Astrocyte of the hippocampus (primary cell): ENCODE data around the gene KIRREL3.
A peak's percentile ranks its signal among the peaks of the same experiment; 100 is the strongest.

Experiments used
- DNase-seq: peaks from one replicate; pipeline ENCODE4 v3.0.0; 2011; ENCODE audit warnings: low read depth, low spot score

The KIRREL3 gene

DNA sequence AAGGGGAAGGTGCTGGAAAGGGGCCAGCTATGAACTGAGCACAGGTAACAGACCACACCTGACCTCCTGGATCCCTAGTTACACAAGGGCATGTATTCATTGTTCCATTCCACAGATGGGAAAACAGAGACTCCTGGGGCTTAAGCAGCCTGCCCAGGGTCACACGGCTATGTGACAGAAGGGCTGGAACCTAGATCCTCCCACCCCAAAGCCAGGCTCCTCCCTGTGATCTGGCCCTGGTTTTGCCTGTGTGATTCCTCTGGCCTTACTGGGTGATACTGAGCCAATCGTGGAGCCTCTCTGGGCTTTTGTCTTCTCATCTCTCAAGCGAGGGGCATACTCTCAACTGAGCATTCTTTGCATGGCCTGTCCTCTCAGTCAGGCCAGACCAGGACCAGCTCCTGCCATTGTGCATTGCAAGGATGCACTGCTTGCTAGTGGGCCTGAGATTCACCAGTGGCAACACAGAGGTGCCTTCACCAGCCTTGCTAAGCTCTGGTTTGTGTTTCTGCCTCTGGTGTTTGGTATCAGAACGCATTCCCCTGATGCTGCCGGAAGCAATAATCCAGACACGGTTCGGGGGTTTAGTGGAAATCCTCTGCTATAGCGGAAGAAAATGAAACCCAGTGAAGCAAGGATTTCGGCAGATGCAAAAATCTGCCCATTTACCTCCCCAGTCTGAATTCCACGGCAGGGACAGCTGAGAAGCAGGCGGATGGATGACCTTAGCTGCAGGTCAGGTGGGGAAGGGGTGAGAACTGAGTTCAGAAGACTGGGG is 418.5 kb downstream of the KIRREL3 start:
- no peak for DNase-seq

DNA sequence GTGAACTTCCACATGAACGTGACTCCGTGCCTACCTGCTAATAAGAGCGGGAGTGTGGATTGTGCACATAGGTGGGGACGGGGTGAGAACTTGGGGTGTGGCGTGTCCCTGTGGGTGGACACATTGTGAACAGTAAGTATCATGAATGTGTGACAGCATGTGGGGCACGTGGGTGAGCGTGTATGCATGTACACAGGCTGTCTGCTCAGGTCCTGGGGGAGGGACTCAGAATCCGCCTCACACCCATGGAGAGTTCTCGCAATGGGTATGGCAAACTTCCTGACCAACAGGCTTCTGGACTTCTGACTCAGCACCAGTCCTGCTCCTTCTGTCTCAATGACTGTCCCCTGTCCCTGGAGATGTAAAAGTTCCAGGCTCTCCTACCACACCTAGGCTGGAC is 422.1 kb downstream of the KIRREL3 start:
- DNase-seq = no peak

DNA sequence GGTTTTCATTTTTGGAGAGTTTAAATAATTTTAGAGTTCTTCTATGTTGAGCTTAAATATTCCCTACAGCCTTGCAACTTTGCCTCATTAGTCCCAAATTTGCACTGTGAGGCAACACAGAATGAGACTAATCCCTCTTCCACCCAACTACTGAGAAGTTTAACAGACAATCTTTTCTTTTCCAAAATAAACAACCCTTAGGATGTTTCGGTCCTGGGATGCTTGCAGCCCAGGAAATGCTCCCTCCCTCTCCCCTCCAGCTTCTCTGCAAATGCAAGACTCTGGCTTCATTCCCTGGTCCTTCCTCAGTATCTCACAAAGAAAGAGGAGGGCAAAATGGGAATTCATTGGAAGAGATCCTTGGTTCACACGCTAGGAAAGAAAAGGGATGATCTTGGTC is 422.5 kb downstream of the KIRREL3 start:
- no peak for DNase-seq

DNA sequence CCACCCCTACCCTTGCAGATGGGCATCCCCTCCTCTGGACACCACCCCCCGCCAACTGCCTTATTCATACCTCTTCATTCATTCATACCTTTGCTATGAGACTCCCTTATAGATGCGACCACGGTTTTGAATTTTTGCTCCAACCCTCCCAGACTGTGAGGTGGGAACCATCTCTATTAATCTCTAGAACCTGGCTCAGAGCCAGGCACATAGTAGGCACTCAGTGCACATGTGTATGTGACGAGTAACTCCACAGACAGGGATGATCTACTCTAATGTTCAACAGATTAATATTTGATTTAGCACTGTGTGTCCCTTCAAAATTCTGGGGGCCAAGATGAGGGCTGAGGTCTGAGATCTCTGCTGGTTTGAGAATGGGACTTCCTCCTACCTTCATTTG is 424.7 kb downstream of the KIRREL3 start:
- no peak for DNase-seq

DNA sequence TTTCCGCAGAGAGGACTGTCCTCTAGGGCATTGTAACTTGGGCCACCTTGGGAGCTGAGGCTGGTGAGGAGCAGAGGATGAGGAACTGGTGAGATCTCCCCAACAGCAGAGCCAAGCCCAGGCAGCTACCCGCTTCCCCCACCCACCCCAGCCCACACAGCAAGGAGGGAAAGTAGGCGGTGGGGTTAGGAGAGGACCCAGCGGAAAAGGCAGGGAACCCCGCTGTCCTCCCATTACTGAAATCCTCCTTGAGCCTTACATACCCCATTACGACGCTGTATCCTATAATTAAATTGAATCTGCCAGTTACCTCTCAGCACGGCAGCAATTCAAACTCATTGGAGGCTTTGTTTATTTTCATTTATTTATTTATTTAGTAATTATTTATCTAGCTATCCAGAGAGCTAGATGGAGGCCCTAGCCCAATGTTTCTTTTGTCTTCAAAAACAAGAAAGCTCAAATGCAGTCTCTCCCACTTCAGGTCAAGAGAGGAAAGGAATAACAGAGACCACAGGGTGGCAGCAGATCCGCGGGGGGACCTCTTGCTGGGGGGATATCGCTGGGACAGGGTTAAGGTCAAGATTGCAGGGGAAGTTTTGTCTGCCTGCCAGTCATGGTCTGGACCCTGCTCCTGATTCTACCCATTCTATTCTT is 427.1 kb downstream of the KIRREL3 start:
- no peak for DNase-seq

- no peak for DNase-seq
These were observed 430.1 kb downstream of the KIRREL3 start for GRCh38 chr11:126570489-126570888.

- no peak for DNase-seq
These were observed 433.2 kb downstream of the KIRREL3 start for GRCh38 chr11:126567419-126567818.

DNA sequence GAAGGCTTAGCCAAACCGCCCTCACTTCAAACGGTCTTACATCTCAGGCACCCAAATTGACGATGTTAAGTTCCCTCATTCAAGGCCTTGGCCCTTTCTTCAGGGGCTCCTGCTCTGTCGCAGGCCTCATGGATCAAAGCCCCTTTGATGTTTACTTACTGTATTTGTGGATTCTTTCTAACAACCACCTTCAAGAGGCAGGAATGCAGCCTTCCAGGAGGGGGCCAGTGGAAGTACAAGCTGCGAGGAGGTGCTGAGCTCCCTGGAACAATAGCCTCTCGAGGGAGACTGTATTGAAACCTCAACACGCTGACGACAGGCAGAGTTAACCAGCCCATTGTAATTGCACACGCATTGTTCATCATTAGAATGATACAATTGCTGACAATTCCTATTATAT is 436.0 kb downstream of the KIRREL3 start:
- DNase-seq = no peak

GRCh38 chr11:126561327-126561893 is 439.2 kb downstream of the KIRREL3 start:
- peak; percentile 87 for DNase-seq

GRCh38 chr11:126560221-126560620 is 440.3 kb downstream of the KIRREL3 start:
- no peak for DNase-seq

- DNase-seq = no peak
These were observed 451.7 kb downstream of the KIRREL3 start for GRCh38 chr11:126548581-126549550.

- no peak for DNase-seq
These were observed 452.9 kb downstream of the KIRREL3 start for GRCh38 chr11:126547691-126548090.

DNA sequence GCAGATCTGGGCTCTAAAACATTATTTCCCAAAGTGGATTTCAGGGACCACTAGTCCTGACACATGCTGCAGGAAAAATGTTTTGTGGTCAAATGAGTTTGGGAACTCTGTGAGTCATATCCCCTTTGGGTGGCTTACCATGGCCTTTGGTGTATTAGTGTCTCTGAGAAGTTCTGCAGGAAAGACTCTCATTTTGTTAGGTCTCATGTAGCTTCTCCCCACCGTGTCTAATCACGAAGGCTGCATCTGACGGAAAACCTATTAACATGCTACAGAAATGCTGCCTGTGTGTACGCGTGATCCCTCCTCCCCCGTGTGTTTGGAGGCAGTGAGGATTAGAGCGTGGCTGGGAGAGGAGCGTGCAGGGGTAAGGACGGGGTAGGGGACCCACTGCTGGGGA is 453.4 kb downstream of the KIRREL3 start:
- peak; percentile 63 for DNase-seq

- DNase-seq = no peak
These were observed 453.9 kb downstream of the KIRREL3 start for GRCh38 chr11:126546694-126547093.

GRCh38 chr11:126546191-126546590 is 454.4 kb downstream of the KIRREL3 start:
- DNase-seq = peak; percentile 63

DNA sequence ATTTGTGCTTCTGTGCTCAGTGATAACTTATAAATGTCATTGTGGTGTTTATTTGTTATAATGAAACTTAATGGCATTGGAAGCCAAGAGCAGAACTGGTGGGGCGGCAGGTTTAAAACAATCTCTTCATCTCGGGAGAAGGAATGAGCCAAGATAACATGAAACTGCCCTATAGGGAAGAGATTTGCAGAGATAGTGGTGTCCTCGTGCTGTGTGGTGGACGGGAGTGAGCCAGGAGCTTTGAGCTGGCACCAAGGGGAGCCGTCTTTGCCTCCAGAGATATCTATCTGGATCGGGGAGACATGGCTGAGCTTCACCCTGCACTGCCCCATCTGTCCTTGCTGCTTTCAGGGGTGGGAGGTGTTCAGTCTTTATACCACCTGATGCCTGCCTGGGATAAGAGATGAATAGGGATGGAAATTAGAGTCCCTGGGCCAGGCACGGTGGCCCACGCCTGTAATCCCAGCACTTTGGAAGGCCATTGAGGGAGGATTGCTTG is 455.5 kb downstream of the KIRREL3 start:
- no peak for DNase-seq

GRCh38 chr11:126544108-126545056 is 456.2 kb downstream of the KIRREL3 start:
- peak; percentile 83 for DNase-seq

- DNase-seq = peak; percentile 11
These were observed 456.9 kb downstream of the KIRREL3 start for GRCh38 chr11:126543691-126544090.

DNA sequence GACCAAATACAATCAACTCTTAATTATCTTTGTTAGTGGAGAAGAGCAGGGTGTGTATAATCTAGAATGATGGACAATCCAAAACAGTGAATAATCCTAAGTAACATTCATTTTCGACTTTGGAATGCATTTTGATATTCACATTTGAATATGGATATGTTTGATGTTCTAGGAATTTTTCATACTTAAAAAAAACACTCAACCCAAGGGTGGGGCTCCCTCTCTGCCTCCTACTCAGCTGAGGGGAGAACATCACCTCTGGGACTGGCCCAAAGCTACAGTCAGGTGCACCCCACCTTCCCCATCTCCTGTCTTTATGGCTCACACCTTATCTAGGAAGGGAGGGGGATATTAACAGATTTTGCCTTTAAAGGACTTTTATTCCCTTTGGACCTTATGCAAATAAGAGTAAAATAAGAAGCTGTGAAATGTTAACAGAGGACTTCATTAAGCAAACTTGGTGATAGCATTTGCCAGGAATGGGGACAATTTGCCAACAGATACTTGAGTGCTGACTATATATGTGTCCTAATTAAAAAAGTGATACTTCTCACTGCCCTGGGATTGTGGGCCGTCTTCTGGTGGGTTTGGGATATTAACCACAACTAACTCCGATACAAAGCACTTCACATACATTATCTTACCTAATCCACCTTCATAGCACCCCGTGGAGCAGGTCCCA is 458.1 kb downstream of the KIRREL3 start:
- DNase-seq = peak; percentile 48

GRCh38 chr11:126538071-126538470 is 462.5 kb downstream of the KIRREL3 start:
- no peak for DNase-seq
